H9 (cell line): ENCODE measurements around the gene TUBGCP6. TPM values are rescaled to one million over a fixed set of nuclear protein-coding genes. Genes with fewer than 3 reads are reported as not detected.

ENCODE experiments used
- DNase-seq: peaks from one replicate; pipeline ENCODE4 v3.0.0-alpha.2; 2017
- H2AFZ ChIP-seq: one replicate; pipeline ENCODE4 v1.6.1; 2013; ENCODE audit warnings: mild to moderate bottlenecking, low read length, control low read depth, moderate library complexity
- H2AK5ac ChIP-seq: 2 replicates; pipeline ENCODE4 v1.6.1; 2013; ENCODE audit warnings: low read length, control low read depth, mixed read lengths; ENCODE audit not compliant: insufficient read length
- H2BK120ac ChIP-seq: one replicate; pipeline ENCODE4 v1.6.1; 2013; ENCODE audit warnings: low read depth, mild to moderate bottlenecking, low read length, control low read depth, inconsistent platforms; ENCODE audit not compliant: poor library complexity, severe bottlenecking
- H2BK12ac ChIP-seq: 2 replicates; pipeline ENCODE4 v1.6.1; 2013; ENCODE audit warnings: low read length, control low read depth, mixed read lengths, low read depth; ENCODE audit not compliant: insufficient read length
- H2BK15ac ChIP-seq: 2 replicates; pipeline ENCODE4 v1.6.1; 2013; ENCODE audit warnings: low read depth, low read length, control low read depth
- H2BK20ac ChIP-seq: one replicate; pipeline ENCODE4 v1.6.1; 2013; ENCODE audit warnings: low read depth, mild to moderate bottlenecking, low read length, control low read depth, inconsistent platforms; ENCODE audit not compliant: poor library complexity, severe bottlenecking
- H2BK5ac ChIP-seq: 2 replicates; pipeline ENCODE4 v1.6.1; 2013; ENCODE audit warnings: low read length, control low read depth, mixed read lengths; ENCODE audit not compliant: insufficient read length
- H3K14ac ChIP-seq: 2 replicates; pipeline ENCODE4 v1.6.1; 2013; ENCODE audit warnings: low read length, control low read depth; ENCODE audit not compliant: insufficient read depth
- H3K18ac ChIP-seq: 2 replicates; pipeline ENCODE4 v1.6.1; 2013; ENCODE audit warnings: low read depth, mild to moderate bottlenecking, mixed read lengths, low read length, control low read depth; ENCODE audit not compliant: insufficient read length
- H3K23ac ChIP-seq: 2 replicates; pipeline ENCODE4 v1.6.1; 2013; ENCODE audit warnings: low read length, control low read depth, mixed read lengths, low read depth; ENCODE audit not compliant: insufficient read length
- H3K23me2 ChIP-seq: 2 replicates; pipeline ENCODE4 v1.6.1; 2013; ENCODE audit warnings: low read depth, mild to moderate bottlenecking, mixed read lengths, low read length, control low read depth; ENCODE audit not compliant: insufficient read length, poor library complexity, severe bottlenecking
- H3K27ac ChIP-seq: 2 replicates; pipeline ENCODE4 v1.5.1; 2013; ENCODE audit warnings: low read length, control low read depth, mixed read lengths, low read depth; ENCODE audit not compliant: insufficient read length
- H3K27me3 ChIP-seq: 2 replicates; pipeline ENCODE4 v1.6.1; 2013; ENCODE audit warnings: low read length, control low read depth, inconsistent platforms; ENCODE audit not compliant: insufficient read depth
- H3K4ac ChIP-seq: 2 replicates; pipeline ENCODE4 v1.6.1; 2013; ENCODE audit warnings: low read depth, mild to moderate bottlenecking, control low read depth, inconsistent platforms, low read length, moderate library complexity
- H3K4me1 ChIP-seq: 2 replicates; pipeline ENCODE4 v1.6.1; 2013; ENCODE audit warnings: low read length, control low read depth, inconsistent platforms; ENCODE audit not compliant: insufficient read depth
- H3K4me2 ChIP-seq: 2 replicates; pipeline ENCODE4 v1.6.1; 2013; ENCODE audit warnings: low read length, control low read depth, mixed read lengths; ENCODE audit not compliant: insufficient read length, insufficient read depth
- H3K56ac ChIP-seq: 2 replicates; pipeline ENCODE4 v1.6.1; 2013; ENCODE audit warnings: low read depth, mild to moderate bottlenecking, mixed read lengths, low read length, control low read depth; ENCODE audit not compliant: insufficient read length
- H3K79me1 ChIP-seq: 2 replicates; pipeline ENCODE4 v1.6.1; 2013; ENCODE audit warnings: low read depth, mild to moderate bottlenecking, moderate library complexity, low read length, control low read depth, inconsistent platforms; ENCODE audit not compliant: insufficient read depth, poor library complexity, severe bottlenecking
- H3K79me2 ChIP-seq: 2 replicates; pipeline ENCODE4 v1.6.1; 2013; ENCODE audit warnings: low read length, control low read depth, inconsistent platforms; ENCODE audit not compliant: insufficient read depth
- H3K9ac ChIP-seq: 2 replicates; pipeline ENCODE4 v1.6.1; 2013; ENCODE audit warnings: low read length, control low read depth, mixed read lengths; ENCODE audit not compliant: insufficient read length; ENCODE audit errors: extremely low read depth
- H3K9me3 ChIP-seq: one replicate; pipeline ENCODE4 v1.6.1; 2013; ENCODE audit warnings: low read depth, low read length, inconsistent platforms; ENCODE audit not compliant: control insufficient read depth
- H3T11ph ChIP-seq: one replicate; pipeline ENCODE4 v1.6.1; 2013; ENCODE audit warnings: mild to moderate bottlenecking, low read length, control low read depth, inconsistent platforms
- H4K20me1 ChIP-seq: one replicate; pipeline ENCODE4 v1.6.1; 2013; ENCODE audit not compliant: control insufficient read depth, insufficient read length, insufficient read depth
- H4K5ac ChIP-seq: 2 replicates; pipeline ENCODE4 v1.6.1; 2013; ENCODE audit warnings: low read depth, mild to moderate bottlenecking, mixed read lengths, low read length, control low read depth; ENCODE audit not compliant: insufficient read length
- H4K8ac ChIP-seq: replicated peaks from 2 replicates; pipeline ENCODE4 v1.6.1; 2013; ENCODE audit warnings: low read length, control low read depth, mixed read lengths, low read depth; ENCODE audit not compliant: insufficient read length
- H4K91ac ChIP-seq: 2 replicates; pipeline ENCODE4 v1.6.1; 2013; ENCODE audit warnings: low read depth, mild to moderate bottlenecking, moderate library complexity, mixed read lengths, low read length, control low read depth; ENCODE audit not compliant: insufficient read length
- H3K27ac Mint-ChIP-seq, 3 experiments: 2 replicates in 2 of 3; 3 replicates in 1 of 3; pipeline ENCODE4 v1.8.0; 2020 to 2021; ENCODE audit warnings: mixed read lengths in 3 of 3, mild to moderate bottlenecking in 1 of 3, moderate library complexity in 1 of 3
- H3K27me3 Mint-ChIP-seq: 2 replicates; pipeline ENCODE4 v1.8.0; 2021; ENCODE audit warnings: low read depth, mild to moderate bottlenecking, moderate library complexity, mixed read lengths
- H3K36me3 Mint-ChIP-seq, 3 experiments: 2 replicates in 2 of 3; 3 replicates in 1 of 3; pipeline ENCODE4 v1.8.0; 2020 to 2021; ENCODE audit warnings: low read depth in 3 of 3, mixed read lengths in 3 of 3; ENCODE audit not compliant: insufficient read depth in 1 of 3
- H3K4me1 Mint-ChIP-seq, 2 experiments: 2 replicates each; pipeline ENCODE4 v1.8.0; 2020; ENCODE audit warnings: mixed read lengths in 2 of 2
- H3K4me3 Mint-ChIP-seq, 2 experiments: 2 replicates in 1 of 2; 3 replicates in 1 of 2; pipeline ENCODE4 v1.8.0; 2020 to 2021; ENCODE audit warnings: mild to moderate bottlenecking in 2 of 2, mixed read lengths in 2 of 2, moderate library complexity in 1 of 2
- H3K9me3 Mint-ChIP-seq, 2 experiments: 2 replicates in 1 of 2; 3 replicates in 1 of 2; pipeline ENCODE4 v1.8.0; 2020; ENCODE audit warnings: mild to moderate bottlenecking in 2 of 2, mixed read lengths in 2 of 2, moderate library complexity in 1 of 2
- WGBS: extraction: QIAGEN DNeasy Blood & Tissue Kit; methylation state at CpG from one replicate; pipeline ENCODE4 v1.1.7; 2013; ENCODE audit warnings: missing lambda C conversion rate, low lambda C conversion rate, mixed read lengths; ENCODE audit not compliant: insufficient read length; ENCODE audit errors: extremely low coverage; 5-methylcytosine and 5-hydroxymethylcytosine counted together
- total RNA-seq: library from RNA; stranded (reverse); gene quantifications from 2 replicates; pipeline ENCODE4 v1.2.1, GENCODE V29; 2021
- TF ChIP-seq, protein P1 (sequence below): fragments of 200-600 bp; sonication (generic); conservative IDR thresholded peaks from 3 replicates; pipeline ENCODE4 v1.8.0; 2021; ENCODE audit warnings: antibody characterized with exemption, mild to moderate bottlenecking

Gene TUBGCP6
- total RNA-seq, 1 experiment from 2014 or later: 29.0 TPM

DNA sequence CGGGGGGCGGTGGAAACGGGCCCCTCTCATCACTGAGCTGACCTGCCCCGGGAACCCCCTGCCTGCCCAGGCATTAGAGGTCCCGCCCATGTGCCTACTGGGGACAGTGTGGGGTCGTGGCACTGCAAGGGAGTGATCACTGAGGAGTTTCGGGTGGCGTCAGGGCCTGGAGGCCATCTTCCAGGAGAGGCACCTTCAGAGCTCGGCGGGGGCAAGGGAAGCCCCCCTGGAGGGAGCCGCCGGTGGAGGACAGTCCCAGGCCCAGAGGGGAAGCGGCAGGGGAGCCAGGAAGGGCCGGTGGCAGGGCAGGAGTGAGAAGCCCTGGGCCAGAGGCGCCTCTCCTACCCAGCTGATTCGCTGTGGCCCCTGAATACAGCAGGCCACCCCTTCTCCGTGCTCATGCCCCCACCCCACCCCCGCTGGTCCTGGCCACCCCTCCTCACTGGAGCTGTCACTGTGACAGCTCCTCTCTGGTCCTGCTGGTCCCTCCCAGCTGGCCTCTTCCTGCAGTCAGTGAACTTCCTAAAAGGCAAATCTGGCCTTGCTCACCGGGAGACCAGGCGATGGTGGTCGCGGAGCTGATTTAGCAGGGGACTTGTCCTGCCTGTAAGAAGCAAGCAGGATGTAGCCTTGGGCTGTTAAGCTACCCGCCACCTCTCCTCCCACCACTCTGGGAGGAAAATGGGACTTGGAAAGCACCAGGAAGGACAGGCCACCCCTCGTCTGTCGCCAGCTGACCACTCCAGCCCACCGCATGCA, 27.4 kb upstream of the TUBGCP6 start:
- Histone ChIP-seq H4K5ac (no peak overlapping the region), H4K91ac (no peak overlapping the region), H3K14ac (no peak overlapping the region), H3K9me3 (no peaks in the 10 kb centered on the region), H2AFZ (no peak overlapping the region), H3K27ac (no peak overlapping the region), H2BK5ac (no peak overlapping the region), H3T11ph (no peak overlapping the region), H3K56ac (no peak overlapping the region), H2BK20ac (no peak overlapping the region), H2BK12ac (no peak overlapping the region), H3K79me2 (no peaks in the 10 kb centered on the region), H3K4ac (no peak overlapping the region), H2AK5ac (no peak overlapping the region), H4K8ac (no peak overlapping the region), H3K23me2 (peaks cover 5% of the 10 kb centered on the region), H3K79me1 (no peaks in the 10 kb centered on the region), H3K9ac (no peak overlapping the region), H3K4me2 (peak overlapping the region; percentile 12), H3K18ac (no peak overlapping the region), H2BK120ac (no peak overlapping the region), H3K4me1 (no peaks in the 10 kb centered on the region), H4K20me1 (no peaks in the 10 kb centered on the region), H3K23ac (no peak overlapping the region), H3K27me3 (peaks cover 15% of the 10 kb centered on the region; the same call in 1 of the 2 replicates), H2BK15ac (no peak overlapping the region)
- Mint-ChIP-seq H3K4me1 (peaks cover 2 to 12% of the 10 kb centered on the region in 2 experiments; a peak in 3 of 4 replicates), H3K9me3 (peaks cover 8 to 13% of the 10 kb centered on the region in 2 experiments), H3K36me3 (peaks cover 19 to 32% (median 27%) of the 10 kb centered on the region in 3 experiments), H3K4me3 (peak overlapping the region; percentile 30 to 44; a peak in 2 of 5 replicates), H3K27ac (no peak overlapping the region), H3K27me3 (peaks cover 42% of the 10 kb centered on the region)
- TF ChIP-seq, protein P1, sequence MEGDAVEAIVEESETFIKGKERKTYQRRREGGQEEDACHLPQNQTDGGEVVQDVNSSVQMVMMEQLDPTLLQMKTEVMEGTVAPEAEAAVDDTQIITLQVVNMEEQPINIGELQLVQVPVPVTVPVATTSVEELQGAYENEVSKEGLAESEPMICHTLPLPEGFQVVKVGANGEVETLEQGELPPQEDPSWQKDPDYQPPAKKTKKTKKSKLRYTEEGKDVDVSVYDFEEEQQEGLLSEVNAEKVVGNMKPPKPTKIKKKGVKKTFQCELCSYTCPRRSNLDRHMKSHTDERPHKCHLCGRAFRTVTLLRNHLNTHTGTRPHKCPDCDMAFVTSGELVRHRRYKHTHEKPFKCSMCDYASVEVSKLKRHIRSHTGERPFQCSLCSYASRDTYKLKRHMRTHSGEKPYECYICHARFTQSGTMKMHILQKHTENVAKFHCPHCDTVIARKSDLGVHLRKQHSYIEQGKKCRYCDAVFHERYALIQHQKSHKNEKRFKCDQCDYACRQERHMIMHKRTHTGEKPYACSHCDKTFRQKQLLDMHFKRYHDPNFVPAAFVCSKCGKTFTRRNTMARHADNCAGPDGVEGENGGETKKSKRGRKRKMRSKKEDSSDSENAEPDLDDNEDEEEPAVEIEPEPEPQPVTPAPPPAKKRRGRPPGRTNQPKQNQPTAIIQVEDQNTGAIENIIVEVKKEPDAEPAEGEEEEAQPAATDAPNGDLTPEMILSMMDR: 0 out of 3 replicates have a peak, but pooled peaks have one; percentile 7
- no CpG with 5 or more reads among the region's 26 CpGs for WGBS
- DNase-seq: no peak
